Stimulated activated CD8-positive, alpha-beta memory T cell treated with anti-CD3 and anti-CD28 coated beads, Interleukin-12 subunit alpha, Interleukin-12 subunit beta, amount 100 ng/mL, for 4 hours (primary cell): Measurements from ENCODE around the gene WDR45B.
A peak's percentile ranks its signal among the peaks of the same experiment; 100 is the strongest.

Experiments used
- DNase-seq: peaks from one replicate; pipeline ENCODE4 v3.0.0-alpha.2; 2020; ENCODE audit warnings: low read depth

The WDR45B gene

GRCh38 chr17:82648165-82648668 is at the start of gene WDR45B:
TSS of gene WDR45B (minus strand) at chr17:82648444. CDS start at chr17:82648340, 104 bp downstream.
- peak; percentile 80 for DNase-seq

GRCh38 chr17:82697808-82698064 is 49.5 kb upstream of the WDR45B start:
- no peak for DNase-seq

GRCh38 chr17:82696916-82697807 is 48.9 kb upstream of the WDR45B start:
- no peak for DNase-seq

- no peak for DNase-seq
Measured at GRCh38 chr17:82696259-82696658, 48.0 kb upstream of the WDR45B start.

- no peak for DNase-seq
Measured at GRCh38 chr17:82694647-82695046, 46.4 kb upstream of the WDR45B start.

- DNase-seq = no peak
Measured at GRCh38 chr17:82693168-82693867, 45.1 kb upstream of the WDR45B start.

GRCh38 chr17:82692268-82692667 is 44.0 kb upstream of the WDR45B start:
- no peak for DNase-seq

GRCh38 chr17:82691714-82692113 is 43.5 kb upstream of the WDR45B start:
- DNase-seq = no peak

- DNase-seq = no peak
Measured at GRCh38 chr17:82690786-82691489, 42.7 kb upstream of the WDR45B start.

- DNase-seq = no peak
Measured at GRCh38 chr17:82689077-82689476, 40.8 kb upstream of the WDR45B start.

GRCh38 chr17:82687871-82688270 is 39.6 kb upstream of the WDR45B start:
- no peak for DNase-seq

- no peak for DNase-seq
Measured at GRCh38 chr17:82687375-82687861, 39.2 kb upstream of the WDR45B start.

- no peak for DNase-seq
Measured at GRCh38 chr17:82686366-82687324, 38.4 kb upstream of the WDR45B start.

GRCh38 chr17:82685291-82685690 is 37.0 kb upstream of the WDR45B start:
- no peak for DNase-seq

- no peak for DNase-seq
Measured at GRCh38 chr17:82684228-82684841, 36.1 kb upstream of the WDR45B start.

GRCh38 chr17:82683534-82683933 is 35.3 kb upstream of the WDR45B start:
- DNase-seq = no peak

GRCh38 chr17:82681547-82681946 is 33.3 kb upstream of the WDR45B start:
- no peak for DNase-seq

- no peak for DNase-seq
Measured at GRCh38 chr17:82679586-82680465, 31.6 kb upstream of the WDR45B start.

- no peak for DNase-seq
Measured at GRCh38 chr17:82678265-82678891, 30.1 kb upstream of the WDR45B start.
